SJCRH30 (cell line): ENCODE measurements around the gene PCDHB8. TPM values are rescaled to one million over a fixed set of nuclear protein-coding genes. Genes with fewer than 3 reads are reported as not detected.
A peak's percentile ranks its signal among the peaks of the same experiment; 100 is the strongest.
"Not testable (repeated sequence)": the region's sequence is repeated elsewhere in the genome, so short reads cannot be mapped to it uniquely, and the experiment has no call there.

Source experiments
- DNase-seq, 2 experiments: peaks; one replicate each; pipeline ENCODE4 v3.0.0-alpha.2; 2015 to 2020
- H3K27ac ChIP-seq: fragments of 250-450 bp; sonication (Bioruptor Pico); 2 replicates; pipeline ENCODE4 v1.5.1; 2020; ENCODE audit warnings: mild to moderate bottlenecking, moderate library complexity
- H3K27me3 ChIP-seq: fragments of 250-450 bp; sonication (Bioruptor Pico); 2 replicates; pipeline ENCODE4 v1.5.1; 2020; ENCODE audit warnings: mild to moderate bottlenecking, moderate library complexity
- H3K36me3 ChIP-seq: fragments of 250-450 bp; sonication (Bioruptor Pico); 2 replicates; pipeline ENCODE4 v1.5.1; 2020; ENCODE audit warnings: mild to moderate bottlenecking, moderate library complexity
- H3K4me1 ChIP-seq: fragments of 250-450 bp; sonication (Bioruptor Pico); 2 replicates; pipeline ENCODE4 v1.5.1; 2020; ENCODE audit warnings: mild to moderate bottlenecking, moderate library complexity
- H3K4me3 ChIP-seq: fragments of 250-450 bp; sonication (Bioruptor Pico); 2 replicates; pipeline ENCODE4 v1.5.1; 2020; ENCODE audit warnings: mild to moderate bottlenecking, moderate library complexity
- H3K9me3 ChIP-seq: fragments of 250-450 bp; sonication (Bioruptor Pico); replicated peaks from 2 replicates; pipeline ENCODE4 v1.5.1; 2020; ENCODE audit warnings: mild to moderate bottlenecking, moderate library complexity
- total RNA-seq: library from RNA; depleted of rRNA; stranded (reverse); fragments of >200 nt; shearing (Covaris generic); gene quantifications from 2 replicates; pipeline ENCODE4 v1.2.3, GENCODE V29; 2014

Gene PCDHB8
- total RNA-seq, 1 experiment from 2014 or later: 18.6 TPM

GRCh38 chr5:141199359-141200235, 22.0 kb downstream of the PCDHB8 start, which contains the start of gene PCDHB11:
PCDHB11 (plus strand) TSS chr5:141199627; CDS start chr5:141199775, 148 bp downstream.
- H3K9me3 ChIP-seq: no peaks in the 10 kb centered on the region; the same call in 1 of the 2 replicates
- H3K27me3 ChIP-seq: no peaks in the 10 kb centered on the region
- no peaks in the 10 kb centered on the region for H3K4me1 ChIP-seq
- H3K4me3 ChIP-seq: peak within 1 kb of the TSS; percentile 62
- peak; percentile 35 to 82 for DNase-seq
- H3K36me3 ChIP-seq: no peaks in the 10 kb centered on the region
- peak within 1 kb of the TSS; percentile 46 for H3K27ac ChIP-seq

GRCh38 chr5:141201126-141201525, 23.5 kb downstream of the PCDHB8 start:
- not testable (repeated sequence) for H3K9me3 ChIP-seq, H3K36me3 ChIP-seq, H3K27me3 ChIP-seq, H3K4me1 ChIP-seq, H3K4me3 ChIP-seq, H3K27ac ChIP-seq, DNase-seq

GRCh38 chr5:141201646-141202045, 24.1 kb downstream of the PCDHB8 start:
- H3K4me3 ChIP-seq, H3K27ac ChIP-seq, H3K9me3 ChIP-seq, H3K27me3 ChIP-seq, H3K36me3 ChIP-seq, H3K4me1 ChIP-seq, DNase-seq: not testable (repeated sequence)

- DNase-seq: peak in 1 of 2 experiments; percentile 55
- Histone ChIP-seq H3K4me1 (no peaks in the 10 kb centered on the region), H3K27ac (peak within 1 kb of the TSS; percentile 48), H3K27me3 (no peaks in the 10 kb centered on the region), H3K4me3 (peak within 1 kb of the TSS; percentile 57), H3K9me3 (peaks cover 8% of the 10 kb centered on the region), H3K36me3 (no peaks in the 10 kb centered on the region; the same call in none of the 2 replicates)
These were observed 30.9 kb downstream of the PCDHB8 start, which contains the start of gene PCDHB12 for GRCh38 chr5:141208478-141208877. PCDHB12 (plus strand) TSS chr5:141208719; CDS start chr5:141208908, 189 bp downstream.

GRCh38 chr5:141210281-141210680, 32.7 kb downstream of the PCDHB8 start:
- DNase-seq, H3K36me3 ChIP-seq, H3K4me1 ChIP-seq, H3K4me3 ChIP-seq, H3K27ac ChIP-seq, H3K27me3 ChIP-seq: not testable (repeated sequence)
- H3K9me3 ChIP-seq: peaks cover 11% of the 10 kb centered on the region

- not testable (repeated sequence) for H3K27me3 ChIP-seq, H3K27ac ChIP-seq, H3K36me3 ChIP-seq, DNase-seq, H3K4me1 ChIP-seq, H3K4me3 ChIP-seq
- peaks cover 11% of the 10 kb centered on the region for H3K9me3 ChIP-seq
These were observed 33.3 kb downstream of the PCDHB8 start for GRCh38 chr5:141210849-141211248.

- peak; percentile 73 to 83 for DNase-seq
- not testable (repeated sequence) for H3K27me3 ChIP-seq, H3K27ac ChIP-seq, H3K4me1 ChIP-seq, H3K36me3 ChIP-seq, H3K4me3 ChIP-seq
- H3K9me3 ChIP-seq: peaks cover 18% of the 10 kb centered on the region
These were observed 36.2 kb downstream of the PCDHB8 start, which contains the start of gene PCDHB13 for GRCh38 chr5:141213656-141214339. PCDHB13 (plus strand) TSS chr5:141213919; CDS start chr5:141214124, 205 bp downstream.

- not testable (repeated sequence) for H3K4me3 ChIP-seq, H3K36me3 ChIP-seq, H3K4me1 ChIP-seq, H3K27ac ChIP-seq, DNase-seq, H3K27me3 ChIP-seq
- peaks cover 20% of the 10 kb centered on the region for H3K9me3 ChIP-seq
These were observed 37.0 kb downstream of the PCDHB8 start for GRCh38 chr5:141214583-141214982.

GRCh38 chr5:141215504-141215903, 37.9 kb downstream of the PCDHB8 start:
- not testable (repeated sequence) for H3K27me3 ChIP-seq, H3K36me3 ChIP-seq, H3K27ac ChIP-seq, H3K4me3 ChIP-seq, DNase-seq, H3K4me1 ChIP-seq
- peaks cover 17% of the 10 kb centered on the region for H3K9me3 ChIP-seq

GRCh38 chr5:141216035-141216434, 38.4 kb downstream of the PCDHB8 start:
- peaks cover 16% of the 10 kb centered on the region for H3K9me3 ChIP-seq
- H3K4me1 ChIP-seq, DNase-seq, H3K27ac ChIP-seq, H3K4me3 ChIP-seq, H3K27me3 ChIP-seq, H3K36me3 ChIP-seq: not testable (repeated sequence)

GRCh38 chr5:141223112-141223783, 45.7 kb downstream of the PCDHB8 start, which contains the start of gene PCDHB14:
PCDHB14 (plus strand) TSS chr5:141223343; CDS start chr5:141223506, 163 bp downstream.
- peak; percentile 65 to 82 for DNase-seq
- no peaks in the 10 kb centered on the region; the same call in 1 of the 2 replicates for H3K36me3 ChIP-seq
- H3K27ac ChIP-seq: peak within 1 kb of the TSS; percentile 43
- H3K4me3 ChIP-seq: peak within 1 kb of the TSS; percentile 64
- H3K4me1 ChIP-seq: peaks cover 6% of the 10 kb centered on the region; the same call in 1 of the 2 replicates
- H3K27me3 ChIP-seq: no peaks in the 10 kb centered on the region
- peaks cover 18% of the 10 kb centered on the region for H3K9me3 ChIP-seq

- H3K4me1 ChIP-seq, H3K36me3 ChIP-seq, H3K27me3 ChIP-seq, H3K4me3 ChIP-seq, H3K27ac ChIP-seq, DNase-seq: not testable (repeated sequence)
- 0 out of 2 replicates have a peak, but pooled peaks cover 13% of the 10 kb centered on the region for H3K9me3 ChIP-seq
These were observed 47.3 kb downstream of the PCDHB8 start for GRCh38 chr5:141224844-141225243.

GRCh38 chr5:141225421-141225820, 47.8 kb downstream of the PCDHB8 start:
- H3K27ac ChIP-seq, H3K36me3 ChIP-seq, H3K4me3 ChIP-seq, DNase-seq, H3K4me1 ChIP-seq, H3K27me3 ChIP-seq: not testable (repeated sequence)
- H3K9me3 ChIP-seq: 0 out of 2 replicates have a peak, but pooled peaks cover 13% of the 10 kb centered on the region
